DOHH2 (cell line): Measurements from ENCODE around the gene DACH1.

Experiments
- H3F3A ChIP-seq: fragments of 200-600 bp; sonication (generic), shearing (Covaris generic); 2 replicates; pipeline ENCODE4 v1.6.0; 2016; ENCODE audit warnings: antibody characterized with exemption, mild to moderate bottlenecking; ENCODE audit not compliant: control insufficient read depth, insufficient read depth
- H3K27ac ChIP-seq: fragments of 200-600 bp; sonication (generic); 2 replicates; pipeline ENCODE4 v1.5.1; 2014; ENCODE audit warnings: low read depth, mild to moderate bottlenecking, low read length, moderate library complexity
- H3K27me3 ChIP-seq: fragments of 200-600 bp; sonication (generic); 2 replicates; pipeline ENCODE4 v1.6.1; 2014; ENCODE audit warnings: mild to moderate bottlenecking, low read length, mixed read lengths; ENCODE audit not compliant: control insufficient read depth
- H3K36me3 ChIP-seq: fragments of 200-600 bp; sonication (generic); 2 replicates; pipeline ENCODE4 v1.6.1; 2014; ENCODE audit warnings: mild to moderate bottlenecking, low read length, moderate library complexity, mixed read lengths; ENCODE audit not compliant: control insufficient read depth
- H3K4me1 ChIP-seq: fragments of 200-600 bp; sonication (generic); 2 replicates; pipeline ENCODE4 v1.6.1; 2014; ENCODE audit warnings: mild to moderate bottlenecking, low read length, mixed read lengths; ENCODE audit not compliant: control insufficient read depth
- H3K4me2 ChIP-seq: fragments of 200-600 bp; sonication (generic); 2 replicates; pipeline ENCODE4 v1.6.0; 2014; ENCODE audit warnings: mild to moderate bottlenecking, low read length, moderate library complexity
- H3K4me3 ChIP-seq: fragments of 200-600 bp; sonication (generic); 2 replicates; pipeline ENCODE4 v1.5.1; 2014; ENCODE audit warnings: mild to moderate bottlenecking, low read length, mixed read lengths
- H3K79me2 ChIP-seq: fragments of 200-600 bp; sonication (generic); 2 replicates; pipeline ENCODE4 v1.6.1; 2014; ENCODE audit warnings: mild to moderate bottlenecking, low read length, mixed read lengths; ENCODE audit not compliant: control insufficient read depth
- H3K9me2 ChIP-seq: fragments of 200-600 bp; sonication (generic); replicated peaks from 2 replicates; pipeline ENCODE4 v1.6.1; 2014; ENCODE audit warnings: mild to moderate bottlenecking, low read length, mixed read lengths; ENCODE audit not compliant: control insufficient read depth
- H3K9me3 ChIP-seq: fragments of 200-600 bp; sonication (generic); 2 replicates; pipeline ENCODE4 v1.6.1; 2014; ENCODE audit warnings: antibody characterized with exemption, low read length, mixed read lengths; ENCODE audit not compliant: control insufficient read depth, insufficient read depth
- H4K20me1 ChIP-seq: fragments of 200-600 bp; sonication (generic); 2 replicates; pipeline ENCODE4 v1.6.0; 2014; ENCODE audit warnings: low read depth, mild to moderate bottlenecking, antibody characterized with exemption, low read length, moderate library complexity; ENCODE audit not compliant: control insufficient read depth, insufficient read depth
- CTCF ChIP-seq: fragments of 200-600 bp; sonication (generic); IDR thresholded peaks from one replicate; pipeline ENCODE4 v1.5.1; 2014; ENCODE audit warnings: antibody characterized with exemption, mild to moderate bottlenecking, low read depth, low read length; ENCODE audit not compliant: poor library complexity, severe bottlenecking
- EZH2phosphoT487 ChIP-seq: fragments of 200-600 bp; sonication (generic); IDR thresholded peaks from 2 replicates; pipeline ENCODE4 v1.6.1; 2017; ENCODE audit warnings: borderline replicate concordance, mild to moderate bottlenecking, antibody characterized with exemption, low read length, moderate library complexity, mixed read lengths

DACH1 gene

GRCh38 chr13:71577127-71577526 lies 289.9 kb downstream of the DACH1 start:
- Histone ChIP-seq H3F3A (no peaks in the 10 kb centered on the region), H3K4me1 (no peaks in the 10 kb centered on the region), H3K36me3 (no peaks in the 10 kb centered on the region), H4K20me1 (no peaks in the 10 kb centered on the region), H3K9me2 (no peaks in the 10 kb centered on the region), H3K4me3 (no peak overlapping the region), H3K27me3 (no peaks in the 10 kb centered on the region), H3K79me2 (no peaks in the 10 kb centered on the region), H3K9me3 (no peaks in the 10 kb centered on the region), H3K4me2 (no peak overlapping the region), H3K27ac (no peak overlapping the region)
- TF ChIP-seq CTCF, result no peak

GRCh38 chr13:71576571-71576970 lies 290.4 kb downstream of the DACH1 start:
- H3K79me2 ChIP-seq, result no peaks in the 10 kb centered on the region
- H3F3A ChIP-seq, result no peaks in the 10 kb centered on the region
- no peak overlapping the region for H3K27ac ChIP-seq
- H3K9me3 ChIP-seq, result no peaks in the 10 kb centered on the region
- no peaks in the 10 kb centered on the region for H3K9me2 ChIP-seq
- H3K36me3 ChIP-seq, result no peaks in the 10 kb centered on the region
- H4K20me1 ChIP-seq, result no peaks in the 10 kb centered on the region
- no peaks in the 10 kb centered on the region for H3K4me1 ChIP-seq
- no peaks in the 10 kb centered on the region for H3K27me3 ChIP-seq
- no peak overlapping the region for H3K4me2 ChIP-seq
- no peak overlapping the region for H3K4me3 ChIP-seq
- TF ChIP-seq EZH2phosphoT487 (no peak), CTCF (no peak)

- H3K79me2 ChIP-seq, result no peaks in the 10 kb centered on the region
- H4K20me1 ChIP-seq, result no peaks in the 10 kb centered on the region
- H3K4me1 ChIP-seq, result no peaks in the 10 kb centered on the region
- no peaks in the 10 kb centered on the region for H3K9me2 ChIP-seq
- no peak overlapping the region for H3K4me3 ChIP-seq
- H3K9me3 ChIP-seq, result no peaks in the 10 kb centered on the region
- H3K27me3 ChIP-seq, result no peaks in the 10 kb centered on the region
- TF ChIP-seq EZH2phosphoT487, result no peak
- TF ChIP-seq CTCF, result no peak
- H3K36me3 ChIP-seq, result no peaks in the 10 kb centered on the region
- H3F3A ChIP-seq, result no peaks in the 10 kb centered on the region
- no peak overlapping the region for H3K4me2 ChIP-seq
- no peak overlapping the region for H3K27ac ChIP-seq
These were observed 320.1 kb downstream of the DACH1 start for GRCh38 chr13:71546881-71547280.

- TF ChIP-seq CTCF (no peak), EZH2phosphoT487 (no peak)
- Histone ChIP-seq H3K27ac (no peak overlapping the region), H3K4me2 (no peak overlapping the region), H4K20me1 (no peaks in the 10 kb centered on the region), H3K4me1 (no peaks in the 10 kb centered on the region), H3K36me3 (no peaks in the 10 kb centered on the region), H3K9me2 (no peaks in the 10 kb centered on the region), H3K79me2 (no peaks in the 10 kb centered on the region), H3K9me3 (no peaks in the 10 kb centered on the region), H3K27me3 (no peaks in the 10 kb centered on the region), H3F3A (no peaks in the 10 kb centered on the region), H3K4me3 (no peak overlapping the region)
These were observed 326.9 kb downstream of the DACH1 start for GRCh38 chr13:71540098-71540497.
